NB4 (cell line): ENCODE measurements around the gene ITPK1.

ENCODE experiments used
- POLR2A ChIP-seq: IDR thresholded peaks from 2 replicates; pipeline ENCODE4 v1.6.1; 2011; ENCODE audit warnings: mild to moderate bottlenecking; ENCODE audit not compliant: insufficient read length; ENCODE audit errors: extremely low read depth
- TF ChIP-seq, protein P1 (sequence below): IDR thresholded peaks from one replicate; pipeline ENCODE4 v1.5.1; 2012; ENCODE audit warnings: low read depth, low read length
- TF ChIP-seq, protein P2 (sequence below): IDR thresholded peaks from 2 replicates; pipeline ENCODE4 v1.6.1; 2011; ENCODE audit warnings: low read depth, low read length

DNA sequence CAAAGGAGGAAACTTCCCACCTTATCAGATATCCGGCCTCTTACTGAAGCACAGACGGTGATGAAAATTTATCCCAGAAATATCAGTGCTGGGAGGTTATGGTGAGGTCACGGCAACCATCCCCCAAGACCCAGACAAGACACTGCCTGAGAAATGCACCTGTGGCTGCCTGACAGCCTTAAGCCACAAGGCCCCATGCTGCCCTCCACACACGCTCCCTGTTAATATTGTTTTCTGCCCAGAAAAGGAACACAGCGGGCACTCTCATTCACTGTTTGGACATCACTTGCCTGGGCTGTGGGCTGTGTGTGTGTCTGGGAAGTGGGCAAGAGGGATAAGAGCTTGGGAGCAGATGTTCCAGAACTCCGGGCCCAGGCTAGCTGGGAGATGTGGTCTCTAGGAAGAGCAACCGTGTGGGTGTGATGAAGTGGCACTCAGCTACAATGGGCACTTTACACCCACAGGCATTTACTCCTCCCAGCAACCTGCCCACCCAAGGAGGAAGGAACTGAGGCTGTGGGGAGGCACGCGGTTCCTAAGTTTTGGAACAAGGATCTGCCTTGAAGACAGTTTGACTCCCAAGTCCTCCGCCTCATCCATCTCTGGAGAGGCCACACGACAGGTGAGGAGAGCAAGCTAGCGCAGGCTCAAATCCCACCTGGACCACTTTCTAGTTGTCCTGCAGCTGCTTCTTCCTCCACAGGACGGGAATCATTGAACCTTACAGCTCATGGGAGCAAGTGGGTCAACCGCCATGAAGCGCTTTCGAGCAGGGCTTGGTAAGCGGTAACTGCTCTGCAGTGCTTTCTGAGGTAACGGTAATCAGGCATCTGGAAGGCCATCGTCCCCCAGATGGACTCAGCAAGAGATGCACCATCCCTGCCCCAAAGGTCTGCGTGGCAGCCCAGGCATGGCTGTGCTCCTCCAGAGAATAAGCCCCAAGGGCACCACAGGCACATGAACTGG is 101.4 kb downstream of the ITPK1 start:
- TF ChIP-seq POLR2A, result no peak
- TF ChIP-seq, protein P1, sequence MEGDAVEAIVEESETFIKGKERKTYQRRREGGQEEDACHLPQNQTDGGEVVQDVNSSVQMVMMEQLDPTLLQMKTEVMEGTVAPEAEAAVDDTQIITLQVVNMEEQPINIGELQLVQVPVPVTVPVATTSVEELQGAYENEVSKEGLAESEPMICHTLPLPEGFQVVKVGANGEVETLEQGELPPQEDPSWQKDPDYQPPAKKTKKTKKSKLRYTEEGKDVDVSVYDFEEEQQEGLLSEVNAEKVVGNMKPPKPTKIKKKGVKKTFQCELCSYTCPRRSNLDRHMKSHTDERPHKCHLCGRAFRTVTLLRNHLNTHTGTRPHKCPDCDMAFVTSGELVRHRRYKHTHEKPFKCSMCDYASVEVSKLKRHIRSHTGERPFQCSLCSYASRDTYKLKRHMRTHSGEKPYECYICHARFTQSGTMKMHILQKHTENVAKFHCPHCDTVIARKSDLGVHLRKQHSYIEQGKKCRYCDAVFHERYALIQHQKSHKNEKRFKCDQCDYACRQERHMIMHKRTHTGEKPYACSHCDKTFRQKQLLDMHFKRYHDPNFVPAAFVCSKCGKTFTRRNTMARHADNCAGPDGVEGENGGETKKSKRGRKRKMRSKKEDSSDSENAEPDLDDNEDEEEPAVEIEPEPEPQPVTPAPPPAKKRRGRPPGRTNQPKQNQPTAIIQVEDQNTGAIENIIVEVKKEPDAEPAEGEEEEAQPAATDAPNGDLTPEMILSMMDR, result no peak
- TF ChIP-seq, protein P2, sequence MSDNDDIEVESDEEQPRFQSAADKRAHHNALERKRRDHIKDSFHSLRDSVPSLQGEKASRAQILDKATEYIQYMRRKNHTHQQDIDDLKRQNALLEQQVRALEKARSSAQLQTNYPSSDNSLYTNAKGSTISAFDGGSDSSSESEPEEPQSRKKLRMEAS, result no peak
